ENCODE results near the gene SHBG. TPM values are rescaled to one million over a fixed set of nuclear protein-coding genes. Genes with fewer than 3 reads are reported as not detected.

The SHBG gene
- total RNA-seq, 1 donor, result 0.36 TPM

DNA sequence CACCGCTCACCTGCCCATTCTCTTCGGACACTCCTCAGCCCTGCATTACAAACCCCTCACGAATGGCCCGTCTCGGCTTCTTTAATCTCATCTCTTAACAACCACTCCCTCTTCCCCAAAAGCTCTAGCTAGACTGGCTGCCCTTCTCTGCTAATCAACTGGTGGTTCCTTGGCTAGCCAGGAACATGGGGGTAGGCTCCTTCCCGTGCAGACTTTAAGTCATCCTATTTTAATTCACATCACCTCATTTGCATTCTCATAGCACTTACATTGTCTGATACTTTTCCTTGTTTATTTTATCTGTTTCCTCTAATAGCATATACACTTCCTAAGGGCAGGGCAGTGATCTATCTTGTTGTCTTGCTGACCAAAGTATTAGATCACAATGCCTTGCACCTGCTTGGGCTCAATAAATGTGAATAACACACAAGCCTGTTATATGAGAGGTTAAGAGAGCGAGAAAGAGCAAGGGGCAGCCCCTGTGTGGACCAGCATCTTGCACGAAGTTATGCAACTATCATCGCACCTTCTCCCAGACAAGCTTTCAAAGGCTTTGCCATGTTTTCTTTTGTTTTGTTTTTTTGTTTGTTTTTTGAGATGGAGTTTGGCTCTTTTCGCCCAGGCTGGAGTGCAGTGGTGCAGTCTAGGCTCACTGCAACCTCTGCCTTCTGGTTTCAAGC is 47.6 kb downstream of the SHBG start:
- DNase-seq (ENCODE audit: low read depth), result no peak
- TF ChIP-seq, protein P1, sequence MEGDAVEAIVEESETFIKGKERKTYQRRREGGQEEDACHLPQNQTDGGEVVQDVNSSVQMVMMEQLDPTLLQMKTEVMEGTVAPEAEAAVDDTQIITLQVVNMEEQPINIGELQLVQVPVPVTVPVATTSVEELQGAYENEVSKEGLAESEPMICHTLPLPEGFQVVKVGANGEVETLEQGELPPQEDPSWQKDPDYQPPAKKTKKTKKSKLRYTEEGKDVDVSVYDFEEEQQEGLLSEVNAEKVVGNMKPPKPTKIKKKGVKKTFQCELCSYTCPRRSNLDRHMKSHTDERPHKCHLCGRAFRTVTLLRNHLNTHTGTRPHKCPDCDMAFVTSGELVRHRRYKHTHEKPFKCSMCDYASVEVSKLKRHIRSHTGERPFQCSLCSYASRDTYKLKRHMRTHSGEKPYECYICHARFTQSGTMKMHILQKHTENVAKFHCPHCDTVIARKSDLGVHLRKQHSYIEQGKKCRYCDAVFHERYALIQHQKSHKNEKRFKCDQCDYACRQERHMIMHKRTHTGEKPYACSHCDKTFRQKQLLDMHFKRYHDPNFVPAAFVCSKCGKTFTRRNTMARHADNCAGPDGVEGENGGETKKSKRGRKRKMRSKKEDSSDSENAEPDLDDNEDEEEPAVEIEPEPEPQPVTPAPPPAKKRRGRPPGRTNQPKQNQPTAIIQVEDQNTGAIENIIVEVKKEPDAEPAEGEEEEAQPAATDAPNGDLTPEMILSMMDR (IDR thresholded peaks at IDR 0.05; ENCODE audit: insufficient read depth, low read length), result no peak
- no peak overlapping the region for H3K4me3 ChIP-seq (ENCODE audit: low read depth, low read length)

Small RNA genes within 50 kb of the gene (small RNA-seq; reads per million reads assigned to genes)
- gene CD68, result not detected

Other genes with a start within 250 kb of the SHBG start
- gene TNK1, start 249.0 kb upstream of the SHBG start, total RNA-seq (ENCODE audit: low replicate concordance), result under 0.01 TPM in 1 of 2 replicates, not detected in the other
- 19.5 and 26.9 TPM in 2 replicates for gene PLSCR3, start 235.6 kb upstream of the SHBG start, total RNA-seq (ENCODE audit: low replicate concordance)
- gene TMEM256, start 226.0 kb upstream of the SHBG start, total RNA-seq (ENCODE audit: low replicate concordance), result 21.7 and 43.7 TPM in 2 replicates
- gene NLGN2, start 222.3 kb upstream of the SHBG start, total RNA-seq (ENCODE audit: low replicate concordance), result 7.0 and 20.3 TPM in 2 replicates
- gene SPEM1, start 209.8 kb upstream of the SHBG start, total RNA-seq (ENCODE audit: low replicate concordance), result not detected in 2 replicates
- not detected in 2 replicates for gene SPEM2, start 204.5 kb upstream of the SHBG start, total RNA-seq (ENCODE audit: low replicate concordance)
- 0.25 TPM in 1 of 2 replicates, not detected in the other for gene SPEM3, start 201.3 kb upstream of the SHBG start, total RNA-seq (ENCODE audit: low replicate concordance)
- gene TMEM102, start 194.7 kb upstream of the SHBG start, total RNA-seq (ENCODE audit: low replicate concordance), result 1.6 and 2.2 TPM in 2 replicates
- 0.36 and 1.7 TPM in 2 replicates for gene FGF11, start 190.6 kb upstream of the SHBG start, total RNA-seq (ENCODE audit: low replicate concordance)
- 4.7 and 6.1 TPM in 2 replicates for gene CHRNB1, start 185.1 kb upstream of the SHBG start, total RNA-seq (ENCODE audit: low replicate concordance)
- gene ZBTB4, start 150.5 kb upstream of the SHBG start, total RNA-seq (ENCODE audit: low replicate concordance), result 37.4 and 45.5 TPM in 2 replicates
- not detected in 2 replicates for gene SLC35G6, start 148.7 kb upstream of the SHBG start, total RNA-seq (ENCODE audit: low replicate concordance)
- 72.9 and 74.1 TPM in 2 replicates for gene POLR2A, start 145.8 kb upstream of the SHBG start, total RNA-seq (ENCODE audit: low replicate concordance)
- gene TNFSF12, start 81.1 kb upstream of the SHBG start, total RNA-seq (ENCODE audit: low replicate concordance), result 10.1 and 14.5 TPM in 2 replicates
- 1.1 and 1.4 TPM in 2 replicates for gene TNFSF13, start 71.4 kb upstream of the SHBG start, total RNA-seq (ENCODE audit: low replicate concordance)
- 14.6 and 60.4 TPM in 2 replicates for gene SENP3, start 68.2 kb upstream of the SHBG start, total RNA-seq (ENCODE audit: low replicate concordance)
- 4.9 and 71.7 TPM in 2 replicates for gene CD68, start 50.5 kb upstream of the SHBG start, total RNA-seq (ENCODE audit: low replicate concordance)
- gene MPDU1, start 46.3 kb upstream of the SHBG start, total RNA-seq (ENCODE audit: low replicate concordance), result 32.3 and 127 TPM in 2 replicates
- 0.57 and 1.4 TPM in 2 replicates for gene SOX15, start 40.0 kb upstream of the SHBG start, total RNA-seq (ENCODE audit: low replicate concordance)
- gene FXR2, start 15.2 kb upstream of the SHBG start, total RNA-seq (ENCODE audit: low replicate concordance), result 27.1 and 33.1 TPM in 2 replicates
- 34.5 and 82.2 TPM in 2 replicates for gene SAT2, start 2.3 kb upstream of the SHBG start, total RNA-seq (ENCODE audit: low replicate concordance)
- not detected in 2 replicates for gene ATP1B2, start 20.8 kb downstream of the SHBG start, total RNA-seq (ENCODE audit: low replicate concordance)
- 17.8 and 68.7 TPM in 2 replicates for gene TP53, start 57.4 kb downstream of the SHBG start, total RNA-seq (ENCODE audit: low replicate concordance)
- 7.4 and 11.0 TPM in 2 replicates for gene WRAP53, start 58.3 kb downstream of the SHBG start, total RNA-seq (ENCODE audit: low replicate concordance)
- 0.90 and 3.9 TPM in 2 replicates for gene EFNB3, start 75.1 kb downstream of the SHBG start, total RNA-seq (ENCODE audit: low replicate concordance)
- under 0.01 TPM in 1 of 2 replicates, not detected in the other for gene DNAH2, start 87.6 kb downstream of the SHBG start, total RNA-seq (ENCODE audit: low replicate concordance)
- 5.7 and 32.1 TPM in 2 replicates for gene KDM6B, start 204.1 kb downstream of the SHBG start, total RNA-seq (ENCODE audit: low replicate concordance)
- gene TMEM88, start 224.9 kb downstream of the SHBG start, total RNA-seq (ENCODE audit: low replicate concordance), result 0.18 TPM in 1 of 2 replicates, not detected in the other
- gene NAA38, start 227.4 kb downstream of the SHBG start, total RNA-seq (ENCODE audit: low replicate concordance), result 39.1 and 41.1 TPM in 2 replicates
- gene CYB5D1, start 227.9 kb downstream of the SHBG start, total RNA-seq (ENCODE audit: low replicate concordance), result 6.8 and 11.2 TPM in 2 replicates